Mesodermal cell (in vitro differentiated cells): ENCODE measurements around the gene CAPSL.
A peak's percentile ranks its signal among the peaks of the same experiment; 100 is the strongest.

ENCODE experiments used
- H3K27ac ChIP-seq: 2 replicates; pipeline ENCODE4 v1.7.0; 2013; ENCODE audit warnings: mild to moderate bottlenecking, low read depth, low read length, moderate library complexity; ENCODE audit not compliant: severe bottlenecking
- H3K36me3 ChIP-seq: 2 replicates; pipeline ENCODE4 v1.7.1; 2013; ENCODE audit warnings: mild to moderate bottlenecking, low read length, moderate library complexity; ENCODE audit not compliant: control insufficient read depth, insufficient read depth
- H3K4me1 ChIP-seq: one replicate; pipeline ENCODE4 v1.7.1; 2013; ENCODE audit warnings: mild to moderate bottlenecking, low read length; ENCODE audit not compliant: insufficient read depth, control insufficient read depth, poor library complexity, severe bottlenecking
- H3K4me3 ChIP-seq: 2 replicates; pipeline ENCODE4 v1.7.0; 2013; ENCODE audit warnings: low read length, control low read depth, mild to moderate bottlenecking; ENCODE audit not compliant: insufficient read depth, poor library complexity, severe bottlenecking; ENCODE audit errors: extremely low read depth
- H3K9me3 ChIP-seq: 2 replicates; pipeline ENCODE4 v1.7.1; 2013; ENCODE audit warnings: mild to moderate bottlenecking, low read length, moderate library complexity; ENCODE audit not compliant: control insufficient read depth
- WGBS, 2 experiments: methylation state at CpG; one replicate each; pipeline ENCODE4 v1.1.5; 2013; ENCODE audit warnings: missing lambda C conversion rate in 2 of 2; ENCODE audit not compliant: insufficient coverage in 2 of 2; 5-methylcytosine and 5-hydroxymethylcytosine counted together

CAPSL gene

DNA sequence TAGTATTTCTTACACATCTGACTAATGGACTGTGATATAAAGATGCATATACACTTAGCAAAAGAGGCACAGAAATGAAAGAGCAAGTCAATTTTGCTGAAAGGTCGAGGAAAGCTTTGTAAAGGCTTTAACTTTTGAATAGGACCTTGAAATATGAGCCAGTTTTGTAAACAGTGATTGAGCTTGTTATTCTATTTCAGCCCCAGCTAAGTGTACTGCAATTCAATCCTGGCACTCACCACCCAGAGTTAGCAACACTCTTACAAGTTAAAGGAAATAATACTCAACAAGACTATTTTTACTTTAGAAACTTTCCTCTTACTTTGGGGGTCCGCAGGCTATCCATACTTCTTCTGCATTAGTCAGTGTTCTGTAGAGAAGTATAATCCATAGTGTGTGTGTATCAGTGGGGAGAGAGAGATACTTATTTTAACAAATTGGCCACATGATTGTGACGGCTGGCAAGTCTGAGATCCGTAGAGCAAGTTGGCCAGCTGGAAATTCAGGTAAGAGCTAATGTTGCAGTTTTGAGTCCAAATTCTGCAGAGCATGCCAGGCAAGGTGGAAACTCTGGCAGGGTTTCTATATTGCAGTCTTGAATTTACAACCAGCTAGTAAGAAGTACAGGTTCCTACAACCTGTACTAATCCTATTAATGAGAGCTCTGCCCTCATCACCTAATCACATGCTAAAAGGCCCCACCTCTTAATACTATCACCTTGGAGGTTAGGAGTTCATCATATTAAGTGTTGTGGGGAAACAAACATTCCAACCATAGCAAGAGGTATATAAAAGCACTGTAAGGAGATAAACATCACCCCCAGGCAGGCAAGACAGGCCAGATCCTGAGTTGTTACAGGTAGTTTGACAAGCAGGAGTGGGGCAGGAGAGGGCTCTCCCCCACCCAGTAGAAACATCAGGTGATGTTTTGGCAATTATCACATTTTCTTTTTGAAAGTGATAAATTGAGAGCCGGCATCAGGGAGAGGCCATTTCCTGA, 48.1 kb downstream of the CAPSL start:
- H3K4me1 ChIP-seq = no peaks in the 10 kb centered on the region
- H3K4me3 ChIP-seq = no peak overlapping the region
- no peak overlapping the region for H3K27ac ChIP-seq
- WGBS, 2 experiments = 90 to 100% methylated on average over 2 to 3 of the region's 5 CpGs
- H3K36me3 ChIP-seq = no peaks in the 10 kb centered on the region
- H3K9me3 ChIP-seq = peaks cover 3% of the 10 kb centered on the region

DNA sequence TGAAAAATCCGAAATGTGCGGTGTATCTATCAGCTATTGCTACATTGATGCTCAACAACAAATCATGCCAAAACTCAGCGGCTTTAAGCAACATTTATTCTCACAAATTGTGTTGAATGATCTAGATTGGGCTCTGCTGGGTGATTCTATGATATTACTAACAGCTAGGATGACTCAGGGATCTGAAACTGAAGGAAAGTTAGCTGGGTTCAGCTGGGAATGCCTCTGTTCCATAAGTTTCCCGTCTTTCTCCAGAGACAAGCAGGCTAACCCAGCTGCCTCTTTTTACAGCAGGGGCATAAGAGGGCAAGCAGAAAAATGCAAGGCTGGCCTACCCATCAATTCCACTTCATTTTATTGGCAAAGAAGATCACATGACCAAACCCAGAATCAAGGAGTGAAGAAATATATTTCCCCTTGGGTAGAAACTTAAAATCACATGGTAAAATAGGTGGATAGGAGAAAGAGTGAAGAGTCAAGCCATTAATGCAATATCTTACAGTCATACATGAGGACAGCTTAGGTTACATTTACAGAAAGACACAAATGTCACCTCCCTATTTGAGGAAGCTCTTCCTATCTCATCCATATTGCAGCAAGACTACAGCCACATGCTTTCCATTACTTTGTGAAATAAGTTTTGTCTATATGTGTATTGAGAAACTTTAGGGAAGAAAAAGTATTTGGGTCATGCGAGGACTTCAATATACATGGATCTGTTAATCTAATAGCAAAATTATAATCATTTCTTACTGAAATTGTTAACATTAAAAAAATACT, 50.9 kb downstream of the CAPSL start:
- Histone ChIP-seq H3K9me3 (no peaks in the 10 kb centered on the region), H3K4me1 (peaks cover 19% of the 10 kb centered on the region), H3K4me3 (no peak overlapping the region), H3K36me3 (no peaks in the 10 kb centered on the region), H3K27ac (no peak overlapping the region)
- WGBS, 2 experiments = 54% methylated on average over 3 of the region's 5 CpGs; no CpG with 5 or more reads in 1 of the 2 experiments

GRCh38 chr5:35886381-35886780, 52.0 kb downstream of the CAPSL start:
- no peak overlapping the region for H3K4me3 ChIP-seq
- no CpG with 5 or more reads among the region's 3 CpGs for WGBS, 2 experiments
- no peaks in the 10 kb centered on the region for H3K36me3 ChIP-seq
- H3K4me1 ChIP-seq = peaks cover 19% of the 10 kb centered on the region
- H3K27ac ChIP-seq = no peak overlapping the region
- H3K9me3 ChIP-seq = no peaks in the 10 kb centered on the region

GRCh38 chr5:35884773-35885172, 53.6 kb downstream of the CAPSL start:
- H3K9me3 ChIP-seq = no peaks in the 10 kb centered on the region
- no peaks in the 10 kb centered on the region for H3K36me3 ChIP-seq
- H3K4me3 ChIP-seq = no peak overlapping the region
- peaks cover 19% of the 10 kb centered on the region for H3K4me1 ChIP-seq
- H3K27ac ChIP-seq = no peak overlapping the region

- Histone ChIP-seq H3K27ac (peak overlapping the region; percentile 81), H3K36me3 (no peaks in the 10 kb centered on the region), H3K4me3 (no peak overlapping the region), H3K4me1 (peaks cover 19% of the 10 kb centered on the region), H3K9me3 (no peaks in the 10 kb centered on the region)
- WGBS, 2 experiments = 100% methylated on average over 1 of the region's 1 CpG; no CpG with 5 or more reads in 1 of the 2 experiments
Measured at GRCh38 chr5:35884191-35884769, 54.1 kb downstream of the CAPSL start.

DNA sequence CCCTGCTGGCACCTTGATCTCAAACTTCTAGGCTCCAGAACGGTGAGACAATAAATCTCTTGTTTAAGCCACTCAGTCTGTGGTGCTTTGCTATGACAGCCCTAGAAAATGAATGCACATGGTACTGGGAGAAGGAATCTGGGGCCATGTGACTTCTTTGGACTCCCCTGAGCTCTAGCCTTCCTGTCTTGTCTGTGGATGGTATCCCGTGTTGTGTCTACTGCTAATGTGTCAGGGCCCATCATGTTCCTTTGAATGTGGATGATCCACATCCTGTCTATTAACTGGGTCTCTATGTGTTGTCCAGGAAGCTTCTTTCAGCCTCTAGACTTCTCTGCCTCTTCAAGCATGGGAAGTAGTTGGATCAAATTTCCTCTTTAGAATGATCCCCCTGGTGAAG, 56.7 kb downstream of the CAPSL start:
- Histone ChIP-seq H3K36me3 (no peaks in the 10 kb centered on the region), H3K4me1 (peaks cover 19% of the 10 kb centered on the region), H3K9me3 (no peaks in the 10 kb centered on the region), H3K27ac (no peak overlapping the region), H3K4me3 (no peak overlapping the region)
- 90% methylated on average over 2 of the region's 2 CpGs; no CpG with 5 or more reads in 1 of the 2 experiments for WGBS, 2 experiments

GRCh38 chr5:35880156-35880555, 58.3 kb downstream of the CAPSL start:
- WGBS, 2 experiments = 100% methylated on average over 1 of the region's 1 CpG
- Histone ChIP-seq H3K36me3 (no peaks in the 10 kb centered on the region), H3K9me3 (no peaks in the 10 kb centered on the region), H3K4me1 (peaks cover 19% of the 10 kb centered on the region), H3K27ac (no peak overlapping the region), H3K4me3 (no peak overlapping the region)

- no peak overlapping the region for H3K27ac ChIP-seq
- peaks cover 16% of the 10 kb centered on the region for H3K4me1 ChIP-seq
- no peaks in the 10 kb centered on the region for H3K36me3 ChIP-seq
- H3K4me3 ChIP-seq = no peak overlapping the region
- H3K9me3 ChIP-seq = no peaks in the 10 kb centered on the region
Measured at GRCh38 chr5:35879649-35880048, 58.8 kb downstream of the CAPSL start.

- no peak overlapping the region for H3K4me3 ChIP-seq
- H3K36me3 ChIP-seq = no peaks in the 10 kb centered on the region
- H3K4me1 ChIP-seq = peaks cover 11% of the 10 kb centered on the region
- 80 to 100% methylated on average over 1 of the region's 2 CpGs for WGBS, 2 experiments
- no peaks in the 10 kb centered on the region for H3K9me3 ChIP-seq
- no peak overlapping the region for H3K27ac ChIP-seq
Measured at GRCh38 chr5:35879096-35879495, 59.3 kb downstream of the CAPSL start.

- H3K4me1 ChIP-seq = peaks cover under 1% of the 10 kb centered on the region
- no peak overlapping the region for H3K27ac ChIP-seq
- no peak overlapping the region for H3K4me3 ChIP-seq
- no peaks in the 10 kb centered on the region for H3K36me3 ChIP-seq
- H3K9me3 ChIP-seq = no peaks in the 10 kb centered on the region
Measured at GRCh38 chr5:35878079-35878478, 60.3 kb downstream of the CAPSL start.
